NAMALWA (cell line): ENCODE measurements around the gene SERPINE2.

Source experiments
- DNase-seq: peaks from one replicate; pipeline ENCODE4 v3.0.0-alpha.2; 2015; ENCODE audit warnings: low spot score

The SERPINE2 gene

DNA sequence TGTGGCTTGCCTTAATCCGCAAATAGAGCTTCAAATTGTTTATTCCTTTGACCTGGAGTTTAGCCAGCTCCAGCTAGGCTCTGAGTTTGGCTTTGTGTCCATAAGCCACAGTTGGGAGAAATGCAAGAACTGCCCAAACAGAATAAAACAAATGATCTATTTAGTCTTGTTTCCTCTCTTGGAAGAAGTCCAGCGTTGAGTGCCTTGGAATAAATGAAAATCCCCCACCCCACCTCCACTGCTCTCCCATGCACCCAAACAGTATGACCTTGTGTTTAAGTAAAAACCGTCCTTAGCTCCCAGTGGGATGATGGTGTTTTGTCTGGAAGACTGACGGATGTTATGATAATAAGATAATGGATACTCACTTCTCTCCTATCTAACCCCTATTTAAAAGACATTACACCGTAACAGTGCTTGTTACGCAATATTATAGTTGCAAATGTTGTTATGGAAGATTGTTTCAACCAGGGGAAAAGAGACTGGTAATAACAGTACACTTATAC, 3.2 kb upstream of the SERPINE2 start:
- no peak for DNase-seq

GRCh38 chr2:224041554-224041953, 2.5 kb upstream of the SERPINE2 start:
- DNase-seq: no peak

GRCh38 chr2:224040753-224041152, 1.7 kb upstream of the SERPINE2 start:
- DNase-seq: no peak

DNA sequence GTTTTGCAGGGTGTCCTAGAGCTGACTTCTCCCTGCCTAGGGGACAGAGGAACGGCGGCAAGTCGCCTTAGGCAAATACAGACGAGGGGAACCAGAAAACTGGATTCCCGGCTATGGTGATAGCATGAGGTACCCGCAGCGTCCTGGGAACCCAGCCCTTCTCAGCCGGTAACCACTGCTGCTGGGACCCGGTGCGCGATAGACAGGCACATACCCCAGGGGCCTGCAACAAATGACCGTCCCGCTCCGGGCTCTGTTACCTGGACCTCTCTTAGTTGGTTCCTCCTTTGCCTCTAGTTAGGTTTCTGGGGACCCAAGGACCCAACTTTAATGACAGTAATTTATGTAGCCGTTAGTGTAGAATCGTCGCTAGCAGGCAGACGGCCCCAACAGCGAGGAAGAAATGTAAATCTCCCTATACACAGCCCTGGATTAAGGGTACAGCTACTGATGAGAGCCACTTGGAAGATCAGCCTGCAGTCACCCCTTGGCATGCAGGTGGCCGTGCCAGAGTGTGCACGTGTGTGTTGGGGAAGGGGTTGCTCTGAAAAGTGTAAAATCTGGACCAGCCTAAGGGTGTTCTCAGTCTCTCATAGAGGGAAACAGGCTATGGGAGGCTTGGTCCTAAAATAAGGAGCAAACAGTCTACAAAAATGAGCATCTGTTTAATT, 819 bp upstream of the SERPINE2 start:
- no peak for DNase-seq

GRCh38 chr2:224038830-224039079, 331 bp downstream of the SERPINE2 start:
- DNase-seq: no peak

DNA sequence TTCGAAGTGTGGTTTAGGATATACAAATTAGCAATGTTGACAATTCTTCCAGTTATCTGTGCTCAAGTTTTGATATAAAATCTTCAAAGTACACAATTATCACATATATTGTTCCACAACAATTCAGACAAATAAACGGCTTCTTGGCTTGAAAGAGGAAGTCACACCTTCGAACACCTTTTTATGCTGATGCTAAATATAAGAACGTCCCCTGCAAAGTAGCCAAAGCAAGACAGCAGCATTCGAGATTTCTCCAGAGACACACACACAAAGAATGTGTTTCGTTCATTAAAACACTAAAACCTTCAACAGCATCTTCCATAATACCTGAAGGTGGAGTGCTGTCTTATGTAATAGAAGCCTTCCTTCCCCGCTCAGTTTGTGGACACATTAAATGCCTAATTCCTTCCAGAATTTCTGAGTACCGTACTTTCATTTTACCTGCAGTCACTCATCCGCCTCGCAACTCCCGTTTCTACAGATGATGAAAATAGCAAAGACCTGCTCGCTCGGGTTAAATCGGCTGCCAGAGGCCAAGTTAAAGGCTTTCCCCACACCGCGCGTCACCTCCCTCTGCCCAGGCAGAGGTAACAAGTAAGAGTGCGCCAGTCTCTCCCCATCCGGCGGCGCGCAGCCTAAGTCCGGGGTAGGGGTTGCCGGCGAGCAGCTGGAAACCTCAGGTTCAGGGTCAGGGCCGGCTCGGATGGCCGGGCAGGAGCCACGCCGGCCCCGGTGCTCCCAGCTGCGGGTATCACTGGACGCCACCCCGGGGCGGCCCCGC, 847 bp downstream of the SERPINE2 start:
- DNase-seq: peak; percentile 10

DNA sequence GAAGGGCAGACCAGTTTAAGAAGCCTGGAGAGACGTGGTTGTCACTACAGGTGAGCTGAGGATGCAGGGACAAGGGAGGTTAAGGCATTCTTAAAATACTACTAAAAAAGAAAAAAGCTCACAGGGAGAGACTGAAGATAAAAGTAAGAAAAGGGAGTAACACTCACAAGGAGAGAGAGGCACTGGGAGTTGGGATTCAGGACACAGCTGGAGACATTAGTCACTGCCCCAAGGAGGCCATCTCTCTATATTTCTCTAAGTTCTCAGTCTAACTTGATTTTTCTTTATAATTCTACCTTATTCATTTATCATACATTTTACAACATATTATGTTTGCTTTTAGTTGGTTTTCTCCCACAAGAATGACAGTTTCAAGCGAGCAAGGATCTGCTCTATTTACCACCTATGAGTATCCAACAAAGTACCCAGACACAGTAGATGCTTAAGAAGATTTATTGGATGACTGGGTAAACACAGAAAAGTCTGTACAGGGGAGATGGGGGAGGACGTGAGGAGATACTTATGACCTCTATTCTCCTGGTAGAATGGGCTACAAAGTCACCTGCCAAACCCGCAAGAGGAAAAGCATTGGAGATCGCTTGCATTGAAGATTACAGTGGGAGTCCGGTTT, 2.2 kb downstream of the SERPINE2 start:
- DNase-seq: no peak

DNA sequence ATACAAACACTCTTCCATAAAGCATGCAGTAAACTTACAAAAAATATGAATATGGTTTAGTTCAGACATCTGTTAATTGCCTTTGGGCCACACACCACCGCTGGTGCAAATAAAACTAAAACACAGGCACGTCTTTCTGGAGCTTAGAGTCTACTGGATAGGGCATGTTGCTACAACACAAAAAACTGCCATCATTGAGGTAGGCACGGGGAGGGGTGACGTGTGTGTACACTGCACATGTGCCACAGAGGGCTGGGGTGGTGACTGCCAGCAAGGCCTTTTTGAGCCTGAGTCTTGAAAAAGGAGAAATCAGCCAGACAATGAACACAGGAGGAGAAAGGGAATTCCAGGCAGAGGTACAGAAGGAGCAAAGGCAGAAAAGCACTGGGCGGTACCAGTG, 5.1 kb downstream of the SERPINE2 start:
- no peak for DNase-seq

DNA sequence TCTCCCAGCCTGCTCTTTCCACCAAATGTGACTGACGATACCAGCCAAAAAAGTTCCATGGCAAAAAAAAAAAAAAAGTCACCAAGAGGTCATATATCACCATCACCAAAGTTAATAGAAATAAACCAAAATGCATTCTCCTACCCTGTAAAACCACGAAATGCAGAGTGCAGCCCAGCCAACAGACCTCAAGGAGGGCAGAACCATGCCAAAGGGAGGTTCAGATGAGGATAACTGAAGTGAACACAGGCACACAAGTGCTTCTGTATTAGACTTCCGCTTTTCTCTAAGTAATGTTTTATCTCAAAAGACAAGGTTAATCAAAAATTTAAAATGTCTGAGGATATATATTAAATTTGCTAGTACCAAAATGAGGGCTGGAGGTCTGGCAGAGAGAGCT, 5.5 kb downstream of the SERPINE2 start:
- no peak for DNase-seq

GRCh38 chr2:224032283-224032682, 6.8 kb downstream of the SERPINE2 start:
- no peak for DNase-seq

GRCh38 chr2:224031358-224031970, 7.6 kb downstream of the SERPINE2 start:
- peak; percentile 87 for DNase-seq

GRCh38 chr2:224030786-224031185, 8.3 kb downstream of the SERPINE2 start:
- DNase-seq: no peak

DNA sequence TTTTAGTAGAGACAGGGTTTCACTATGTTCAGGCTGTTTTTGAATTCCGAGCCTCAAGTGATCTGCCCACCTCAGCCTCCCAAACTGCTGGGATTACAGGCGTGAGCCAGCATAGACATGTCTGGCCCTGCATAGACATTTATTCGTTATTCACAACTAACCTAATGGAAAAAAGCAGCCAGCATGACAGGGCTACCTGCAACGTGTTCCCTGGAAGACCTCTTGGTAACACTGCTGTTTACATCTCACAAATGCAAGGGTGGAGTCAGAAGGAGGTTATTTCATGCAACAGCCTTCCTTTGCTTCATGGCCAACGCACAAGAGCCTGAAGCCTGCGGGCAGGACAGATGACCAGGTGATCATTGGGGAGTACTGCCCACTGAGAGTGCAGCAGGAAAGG, 9.2 kb downstream of the SERPINE2 start:
- no peak for DNase-seq

GRCh38 chr2:224027931-224028330, 11.2 kb downstream of the SERPINE2 start:
- no peak for DNase-seq

DNA sequence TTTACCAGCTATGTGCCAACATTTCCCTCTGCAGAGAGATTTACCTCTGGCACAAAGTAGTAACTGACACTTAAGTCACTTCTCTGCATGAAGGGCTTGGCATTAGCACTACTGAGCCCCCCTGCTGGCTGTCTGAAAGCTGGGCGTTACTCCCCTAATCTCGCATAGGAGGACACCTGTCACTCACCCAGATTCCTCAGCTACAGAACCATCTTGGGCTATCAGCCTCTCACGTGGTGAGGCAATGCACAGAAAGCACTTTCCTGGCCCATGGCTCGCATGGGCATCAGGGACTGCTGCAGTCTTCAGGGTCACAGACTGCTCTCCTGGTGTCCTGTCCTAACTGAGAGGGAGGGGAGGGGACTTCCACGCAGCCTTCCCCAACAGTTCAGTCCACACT, 12.0 kb downstream of the SERPINE2 start:
- no peak for DNase-seq

- DNase-seq: peak; percentile 87
These were observed 13.2 kb downstream of the SERPINE2 start for GRCh38 chr2:224025874-224026273.

DNA sequence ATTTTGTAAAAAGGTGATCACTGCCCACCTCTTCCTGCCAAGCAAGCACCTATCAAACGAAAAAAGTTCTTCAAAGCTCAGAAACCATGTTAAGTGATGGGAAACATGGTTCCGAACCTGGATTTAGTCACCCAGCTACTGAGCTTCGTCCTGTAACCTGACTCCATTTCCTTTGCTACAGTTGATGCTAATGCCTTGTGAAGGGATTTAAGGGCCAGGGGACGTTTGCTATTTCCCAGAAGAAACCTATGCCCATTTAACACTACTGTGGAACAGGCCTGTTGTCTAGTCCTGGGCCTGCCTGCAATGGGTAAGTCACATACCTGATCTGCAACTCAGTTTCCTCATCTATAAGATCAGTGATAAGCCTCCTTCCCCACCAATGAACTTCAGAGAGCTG, 14.8 kb downstream of the SERPINE2 start:
- no peak for DNase-seq

DNA sequence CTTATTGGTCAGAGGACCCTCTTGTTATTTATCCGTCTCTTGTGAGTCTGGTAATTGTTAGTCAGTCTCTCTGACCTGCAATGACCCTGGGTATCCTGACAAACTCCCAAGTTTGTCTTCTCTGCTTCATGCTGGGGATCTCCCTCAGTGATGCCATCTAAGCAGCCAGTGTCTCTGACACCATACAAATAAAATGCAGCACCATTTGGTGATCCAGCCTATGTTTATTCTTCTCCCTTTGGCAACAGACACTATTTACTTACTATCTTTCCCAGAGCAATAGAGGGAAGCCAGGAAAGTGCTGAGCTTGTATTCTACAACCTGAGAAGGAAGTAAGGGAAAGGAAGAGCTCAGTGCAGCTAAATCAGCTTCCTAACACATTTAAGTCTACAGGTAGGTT, 15.9 kb downstream of the SERPINE2 start:
- no peak for DNase-seq

DNA sequence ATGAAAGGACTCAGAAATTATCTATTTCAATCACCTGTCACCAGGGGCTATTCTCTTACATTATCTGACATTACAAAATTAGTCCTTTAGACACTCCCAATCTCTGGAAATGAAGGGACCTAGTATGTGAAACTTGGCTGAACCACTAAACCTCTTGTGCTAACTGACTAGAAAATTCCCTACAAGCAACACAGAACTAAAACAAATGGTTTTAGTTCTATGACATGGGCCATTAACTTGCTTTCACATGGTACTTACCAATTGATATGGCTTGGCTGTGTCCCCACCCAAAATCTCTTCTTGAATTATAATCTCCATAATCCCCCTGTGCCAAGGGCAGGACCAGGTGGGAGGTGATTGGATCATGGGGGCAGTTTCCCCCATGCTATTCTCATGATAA, 16.6 kb downstream of the SERPINE2 start:
- no peak for DNase-seq

GRCh38 chr2:224020523-224020922, 18.6 kb downstream of the SERPINE2 start:
- no peak for DNase-seq

DNA sequence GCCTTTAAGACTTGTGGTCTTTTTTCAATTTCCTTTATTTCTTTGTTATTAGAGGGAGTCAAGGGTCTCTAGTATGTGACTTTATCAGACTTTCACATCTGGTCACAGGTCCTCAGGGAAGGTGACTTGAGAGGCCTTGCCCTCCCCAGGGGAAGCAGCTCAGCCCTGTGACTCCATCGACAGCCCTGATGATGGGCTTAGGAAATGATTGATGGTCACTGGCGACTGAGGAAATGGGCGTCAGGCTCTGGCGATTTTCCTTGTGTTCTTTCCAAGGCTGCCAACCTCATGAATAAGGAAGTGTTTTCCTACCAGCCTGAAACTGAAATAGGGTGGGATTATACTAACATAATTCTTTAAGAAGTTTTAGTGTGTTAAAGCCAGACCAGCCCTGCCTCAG, 21.1 kb downstream of the SERPINE2 start:
- no peak for DNase-seq

DNA sequence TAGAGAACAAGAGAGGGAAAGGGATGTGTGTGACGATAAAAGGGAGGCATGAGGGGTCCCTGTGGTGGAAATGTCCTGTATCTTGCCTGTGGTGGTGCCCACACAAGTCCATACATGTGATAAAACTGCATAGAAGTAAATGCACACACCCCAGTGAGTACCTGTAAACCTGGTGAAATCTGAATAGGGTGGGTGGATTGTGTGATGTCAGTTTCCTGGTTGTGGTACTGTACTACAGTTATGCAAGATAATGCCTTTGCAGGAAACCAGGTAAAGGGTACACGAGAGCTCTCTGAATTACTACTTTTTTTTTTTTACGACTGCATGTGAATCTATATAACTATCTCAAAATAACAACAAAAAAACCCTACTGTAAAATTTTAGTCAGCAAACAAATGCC, 22.1 kb downstream of the SERPINE2 start:
- DNase-seq: no peak

GRCh38 chr2:224014336-224014735, 24.8 kb downstream of the SERPINE2 start:
- no peak for DNase-seq
